BLaER1 treated with 17β-estradiol and CSF1 and Interleukin-3, amounts not matched to agents 10 nM and 100 nM (cell line): Measurements from ENCODE around the gene KCNK18.
A peak's percentile ranks its signal among the peaks of the same experiment; 100 is the strongest.

Source experiments
- H3K27ac ChIP-seq, 11 experiments: shearing (Covaris generic); formaldehyde crosslinking; 2 replicates each; pipeline ENCODE4 v1.8.1; 2022
- H3K27me3 ChIP-seq, 11 experiments: shearing (Covaris generic); formaldehyde crosslinking; 2 replicates each; pipeline ENCODE4 v1.8.1; 2022
- H3K36me3 ChIP-seq, 11 experiments: shearing (Covaris generic); formaldehyde crosslinking; 2 replicates each; pipeline ENCODE4 v1.8.1; 2022
- H3K4me1 ChIP-seq, 10 experiments: shearing (Covaris generic); formaldehyde crosslinking; 2 replicates each; pipeline ENCODE4 v1.8.1; 2022
- H3K4me2 ChIP-seq, 11 experiments: shearing (Covaris generic); formaldehyde crosslinking; 2 replicates each; pipeline ENCODE4 v1.8.1; 2022
- H3K4me3 ChIP-seq, 10 experiments: shearing (Covaris generic); formaldehyde crosslinking; 2 replicates each; pipeline ENCODE4 v1.8.1; 2022
- H3K9ac ChIP-seq, 11 experiments: shearing (Covaris generic); formaldehyde crosslinking; 2 replicates each; pipeline ENCODE4 v1.8.1; 2022
- H3K9me3 ChIP-seq, 11 experiments: shearing (Covaris generic); formaldehyde crosslinking; replicated peaks in 1 of 11; 2 replicates each; pipeline ENCODE4 v1.8.1; 2022
- H4K20me1 ChIP-seq, 11 experiments: shearing (Covaris generic); formaldehyde crosslinking; 2 replicates each; pipeline ENCODE4 v1.8.1; 2022
- Cebpa-rat ChIP-seq, 11 experiments: shearing (Covaris generic); IDR thresholded peaks; 2 replicates each; pipeline ENCODE4 v1.8.1; 2022

The KCNK18 gene

DNA sequence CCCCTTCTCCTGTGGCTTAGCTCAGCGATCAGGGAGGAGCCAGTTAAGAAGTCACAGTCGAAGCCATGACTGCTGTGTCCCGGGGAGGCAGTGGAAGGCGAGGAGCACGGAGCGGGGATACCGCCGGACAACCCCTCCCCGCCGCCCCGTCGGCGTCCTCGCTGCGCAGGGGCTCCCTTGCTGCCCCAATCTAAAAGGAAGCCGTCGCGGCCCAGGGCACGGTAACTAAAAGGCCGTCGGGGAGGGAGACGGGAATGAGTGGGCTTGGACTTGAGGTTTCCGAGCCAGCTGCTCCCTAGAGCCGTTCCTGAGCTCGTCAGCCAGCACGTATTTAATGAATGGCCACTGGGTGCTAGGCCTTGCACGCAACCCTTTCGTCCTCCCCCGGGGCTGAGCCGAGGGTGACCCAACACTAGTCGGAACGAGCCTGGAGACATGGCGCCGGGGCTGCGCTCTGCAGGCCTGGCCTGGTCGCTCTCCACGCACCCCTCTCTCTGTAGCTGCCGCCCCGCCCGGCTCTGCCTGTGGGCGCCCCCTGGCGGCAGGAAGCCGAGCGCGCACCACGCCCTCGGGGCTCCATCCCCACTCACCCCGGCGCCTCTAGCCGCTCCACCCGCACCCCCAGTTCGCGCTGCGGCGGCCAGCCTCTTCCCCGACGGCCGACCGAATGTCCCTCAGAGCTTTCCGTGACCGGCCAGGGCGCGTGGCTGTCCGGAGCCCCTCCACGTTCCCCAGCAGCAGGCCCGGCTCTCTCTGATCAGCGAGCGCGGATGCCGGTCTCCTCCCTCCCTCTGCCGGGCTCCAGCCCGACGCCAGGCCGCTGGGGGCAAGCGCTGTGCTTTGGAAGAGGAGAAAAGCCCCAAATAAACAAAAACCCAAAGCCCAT lies 29.3 kb upstream of the KCNK18 start:
- Histone ChIP-seq H3K27ac (no peak overlapping the region), H3K4me3 (no peak overlapping the region), H3K36me3 (no peaks in the 10 kb centered on the region), H3K9ac (no peak overlapping the region), H3K4me2 (no peak overlapping the region), H3K27me3 (peaks cover 76 to 91% (median 79%) of the 10 kb centered on the region in 11 experiments), H3K9me3 (peaks cover 4 to 15% (median 8%) of the 10 kb centered on the region in 11 experiments; a peak in 12 of 22 replicates), H4K20me1 (peaks cover 0 to 45% (median 16%) of the 10 kb centered on the region in 11 experiments; a peak in 12 of 22 replicates), H3K4me1 (peaks cover 0 to 22% (median 16%) of the 10 kb centered on the region in 10 experiments; a peak in 16 of 20 replicates)
- no peak for TF ChIP-seq Cebpa-rat (IDR thresholded peaks at IDR 0.05)

DNA sequence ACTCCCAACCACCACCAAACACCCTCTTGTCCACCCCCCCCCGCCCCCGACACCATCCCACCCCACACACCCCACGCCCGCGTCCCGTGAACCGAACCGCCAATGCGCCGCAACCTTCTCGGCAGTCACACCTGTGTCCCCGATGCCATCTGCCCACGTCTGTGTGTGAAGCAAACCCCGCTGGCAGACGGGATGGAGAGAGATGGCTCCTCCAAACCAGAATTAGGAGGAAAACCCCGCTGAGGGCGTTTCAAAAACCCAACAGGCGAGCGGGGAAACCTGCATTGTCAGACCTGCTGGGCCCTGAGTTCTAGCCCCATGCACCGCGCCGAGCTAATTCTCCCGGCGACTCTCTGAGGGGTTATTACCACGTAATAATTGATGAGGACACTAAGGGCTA lies 28.6 kb upstream of the KCNK18 start:
- H3K9me3 ChIP-seq = peaks cover 0 to 8% (median under 1%) of the 10 kb centered on the region in 11 experiments; a peak in 9 of 22 replicates
- no peak overlapping the region for H3K9ac ChIP-seq
- TF ChIP-seq Cebpa-rat (IDR thresholded peaks at IDR 0.05) = no peak
- peaks cover 0 to 38% (median 16%) of the 10 kb centered on the region in 11 experiments; a peak in 12 of 22 replicates for H4K20me1 ChIP-seq
- no peak overlapping the region for H3K27ac ChIP-seq
- H3K36me3 ChIP-seq = no peaks in the 10 kb centered on the region
- peaks cover 69 to 84% (median 72%) of the 10 kb centered on the region in 11 experiments for H3K27me3 ChIP-seq
- H3K4me2 ChIP-seq = no peak overlapping the region
- H3K4me1 ChIP-seq = peaks cover 0 to 22% (median 16%) of the 10 kb centered on the region in 10 experiments; a peak in 16 of 20 replicates
- H3K4me3 ChIP-seq = no peak overlapping the region

DNA sequence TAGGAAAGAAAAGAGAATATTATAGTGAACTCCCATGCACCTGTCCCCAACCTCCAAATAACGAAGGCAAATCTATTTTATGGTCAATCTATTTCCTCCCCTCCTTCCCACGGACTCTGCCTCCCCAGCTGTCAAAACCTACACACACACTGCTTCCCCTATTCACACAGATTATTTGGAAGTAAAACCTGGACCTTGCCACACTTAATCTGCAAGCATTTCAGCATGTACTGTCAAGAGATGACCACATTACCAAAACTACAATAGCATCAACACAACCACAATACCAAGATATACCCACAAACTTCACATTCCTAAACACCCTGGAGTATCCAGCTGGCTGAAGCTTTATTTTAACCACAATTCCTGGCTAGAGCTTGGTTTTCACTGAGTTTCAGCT lies 27.8 kb upstream of the KCNK18 start:
- Histone ChIP-seq H3K4me2 (no peak overlapping the region), H3K27me3 (peaks cover 62 to 77% (median 64%) of the 10 kb centered on the region in 11 experiments), H3K27ac (no peak overlapping the region), H3K36me3 (no peaks in the 10 kb centered on the region), H4K20me1 (peaks cover 0 to 41% (median 16%) of the 10 kb centered on the region in 11 experiments; a peak in 12 of 22 replicates), H3K9me3 (peaks cover 0 to 7% (median 0%) of the 10 kb centered on the region in 11 experiments; a peak in 2 of 22 replicates), H3K9ac (no peak overlapping the region), H3K4me1 (peaks cover 6 to 29% (median 22%) of the 10 kb centered on the region in 10 experiments; a peak in 19 of 20 replicates), H3K4me3 (no peak overlapping the region)
- TF ChIP-seq Cebpa-rat (IDR thresholded peaks at IDR 0.05) = no peak

DNA sequence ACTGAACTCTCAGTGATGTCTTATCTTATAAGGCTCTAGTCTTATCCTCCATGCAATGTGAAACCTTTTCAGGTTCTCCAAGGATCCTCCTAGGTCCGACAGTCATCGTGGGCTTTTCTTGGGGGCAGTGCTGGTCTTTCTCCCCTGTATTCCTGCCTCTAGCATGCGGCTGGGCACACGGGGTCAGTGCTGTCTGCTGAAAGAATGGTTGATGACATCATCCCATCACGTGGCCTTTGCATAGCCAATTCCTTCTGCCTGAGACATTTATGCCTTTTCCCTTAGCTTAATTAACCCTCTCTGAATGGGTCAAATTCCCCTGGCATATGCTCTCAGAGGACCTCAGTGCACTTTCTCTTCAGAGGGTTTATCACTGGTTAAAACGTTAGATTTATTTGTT lies 27.0 kb upstream of the KCNK18 start:
- no peaks in the 10 kb centered on the region for H3K36me3 ChIP-seq
- peaks cover 54 to 69% (median 57%) of the 10 kb centered on the region in 11 experiments for H3K27me3 ChIP-seq
- no peak overlapping the region for H3K9ac ChIP-seq
- H3K4me2 ChIP-seq = no peak overlapping the region
- H3K4me3 ChIP-seq = no peak overlapping the region
- H4K20me1 ChIP-seq = peaks cover 0 to 36% (median 14%) of the 10 kb centered on the region in 11 experiments; a peak in 12 of 22 replicates
- TF ChIP-seq Cebpa-rat (IDR thresholded peaks at IDR 0.05) = no peak
- peaks cover 0 to 7% (median 0%) of the 10 kb centered on the region in 11 experiments; a peak in 2 of 22 replicates for H3K9me3 ChIP-seq
- H3K4me1 ChIP-seq = peaks cover 10 to 28% (median 22%) of the 10 kb centered on the region in 10 experiments; a peak in 19 of 20 replicates
- no peak overlapping the region for H3K27ac ChIP-seq

DNA sequence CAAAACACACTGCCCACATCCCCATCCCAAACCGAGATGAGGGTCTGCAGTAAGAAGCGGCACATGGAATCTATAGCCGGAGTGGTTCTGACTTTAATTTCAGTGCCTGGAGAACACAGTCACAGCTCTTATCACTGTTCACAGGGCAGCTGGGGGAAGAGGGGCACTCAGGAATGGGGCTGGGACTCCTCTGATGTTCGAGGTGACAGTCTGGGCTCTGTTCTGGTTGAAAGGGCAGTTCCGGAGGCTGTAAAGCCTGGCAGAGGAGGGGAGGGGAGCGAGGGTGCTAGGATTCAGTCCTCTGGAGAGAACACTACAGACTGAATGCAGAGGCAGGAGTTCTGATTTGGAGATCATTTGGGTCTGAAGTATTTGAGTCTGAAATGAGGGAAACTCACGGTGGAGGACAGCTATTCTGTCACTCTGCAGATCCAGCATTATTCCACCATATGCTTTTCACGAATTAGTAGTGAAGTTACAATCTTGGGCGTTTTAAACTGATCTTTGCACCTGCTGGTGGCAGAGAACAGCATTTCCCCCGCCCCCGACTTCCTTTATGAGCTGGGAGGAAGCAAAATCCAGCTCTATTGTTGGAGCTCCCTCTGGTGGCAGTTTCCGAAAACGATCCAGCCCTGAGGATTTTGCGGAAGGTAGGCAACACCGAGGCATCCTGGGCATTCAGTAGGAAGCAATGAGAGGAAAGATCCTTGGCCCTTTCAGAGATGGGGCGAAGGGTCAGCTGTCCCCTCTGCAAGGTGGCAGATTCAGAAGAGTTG lies 22.7 kb upstream of the KCNK18 start:
- Histone ChIP-seq H4K20me1 (0 out of 22 replicates have a peak, but pooled peaks cover 0 to 8% (median 0%) of the 10 kb centered on the region in 11 experiments), H3K4me1 (peaks cover 7 to 23% (median 15%) of the 10 kb centered on the region in 10 experiments; a peak in 18 of 20 replicates), H3K27me3 (peaks cover 11 to 25% (median 13%) of the 10 kb centered on the region in 11 experiments), H3K36me3 (no peaks in the 10 kb centered on the region), H3K9ac (peak overlapping the region; percentile 45 to 73 (median 61); a peak in 19 of 22 replicates), H3K27ac (peak overlapping the region in 5 of 11 experiments; percentile 1 to 21 (median 15); a peak in 2 of 22 replicates), H3K4me2 (peak overlapping the region; percentile 87 to 100 (median 98)), H3K4me3 (peak overlapping the region; percentile 56 to 74 (median 67)), H3K9me3 (no peaks in the 10 kb centered on the region)
- no peak for TF ChIP-seq Cebpa-rat (IDR thresholded peaks at IDR 0.05)

DNA sequence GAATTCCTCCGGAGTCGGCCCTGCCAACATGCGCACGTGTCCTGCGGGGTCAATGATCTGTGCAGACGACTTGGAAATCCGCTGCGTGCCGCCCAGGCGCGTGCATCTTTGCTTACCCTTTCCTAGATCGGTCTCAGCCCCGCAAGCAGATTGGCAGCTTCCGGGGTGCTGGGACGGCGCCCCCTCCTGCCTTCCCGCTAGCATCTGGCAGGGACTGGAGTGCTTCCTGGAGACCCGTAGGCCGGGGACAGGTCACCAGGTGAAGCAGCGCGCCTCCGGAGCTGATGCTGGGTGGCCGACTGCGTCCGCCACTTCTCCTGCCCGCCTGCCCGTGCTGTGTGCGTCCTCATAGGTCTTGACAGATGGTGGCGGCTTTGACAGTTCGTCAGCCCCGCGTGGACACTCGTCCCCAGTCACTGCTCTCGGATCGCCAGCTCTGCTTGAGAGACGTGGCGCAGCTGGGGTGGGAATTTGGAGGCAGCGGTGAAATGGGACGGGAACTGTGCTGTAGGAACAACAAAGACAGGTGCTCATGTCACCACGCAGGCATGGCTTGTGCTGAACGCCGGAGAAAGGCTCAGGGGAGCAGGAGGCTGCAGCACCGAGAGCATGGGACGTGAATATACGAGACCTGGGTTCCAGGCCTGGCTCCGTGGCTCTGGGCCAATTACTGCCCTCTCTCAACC lies 21.9 kb upstream of the KCNK18 start:
- Histone ChIP-seq H3K27me3 (peaks cover 4 to 18% (median 6%) of the 10 kb centered on the region in 11 experiments), H3K4me1 (peaks cover 7 to 23% (median 15%) of the 10 kb centered on the region in 10 experiments; a peak in 18 of 20 replicates), H4K20me1 (0 out of 22 replicates have a peak, but pooled peaks cover 0 to 8% (median 0%) of the 10 kb centered on the region in 11 experiments), H3K36me3 (no peaks in the 10 kb centered on the region), H3K9me3 (no peaks in the 10 kb centered on the region), H3K4me3 (peak overlapping the region; percentile 56 to 74 (median 67)), H3K4me2 (peak overlapping the region; percentile 87 to 100 (median 98)), H3K27ac (peak overlapping the region in 6 of 11 experiments; percentile 1 to 25 (median 17); a peak in 5 of 22 replicates), H3K9ac (peak overlapping the region; percentile 45 to 73 (median 61); a peak in 20 of 22 replicates)
- no peak for TF ChIP-seq Cebpa-rat (IDR thresholded peaks at IDR 0.05)

DNA sequence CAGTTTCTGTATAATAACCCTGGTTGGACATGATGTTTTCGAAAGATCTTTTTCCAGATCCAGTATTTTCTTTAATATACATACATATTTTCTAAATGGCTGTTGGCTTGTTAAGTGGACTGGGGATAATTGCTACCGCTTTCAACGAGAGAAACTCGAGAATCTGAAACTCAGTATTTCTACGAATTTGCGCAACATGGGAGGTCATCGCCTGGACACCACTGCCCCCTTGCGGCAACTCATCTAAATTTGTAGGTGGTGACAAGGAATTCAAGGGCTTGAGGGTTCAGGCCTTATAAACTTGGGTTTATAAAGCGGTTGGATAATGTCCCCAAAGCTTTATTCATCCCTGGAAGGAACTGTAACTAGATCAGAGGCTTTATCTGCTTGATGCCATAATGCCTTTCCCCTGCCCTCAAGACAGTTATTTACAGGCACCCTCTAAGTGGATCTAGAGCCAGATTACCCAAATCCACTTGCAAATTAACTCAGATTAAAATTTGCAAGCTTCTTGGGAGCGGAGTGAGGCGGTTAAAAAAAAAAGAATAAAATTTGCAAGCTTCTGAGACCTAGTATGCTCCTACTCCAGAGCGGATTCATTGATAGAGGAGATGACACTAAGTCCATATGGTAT lies 21.3 kb upstream of the KCNK18 start:
- peak overlapping the region; percentile 87 to 100 (median 98) for H3K4me2 ChIP-seq
- H3K4me1 ChIP-seq = peaks cover 7 to 23% (median 15%) of the 10 kb centered on the region in 10 experiments; a peak in 18 of 20 replicates
- H4K20me1 ChIP-seq = 0 out of 22 replicates have a peak, but pooled peaks cover 0 to 8% (median 0%) of the 10 kb centered on the region in 11 experiments
- peak; percentile 47 to 93 (median 83); a peak in 19 of 22 replicates for TF ChIP-seq Cebpa-rat (IDR thresholded peaks at IDR 0.05)
- no peaks in the 10 kb centered on the region for H3K9me3 ChIP-seq
- peaks cover 0 to 12% (median 0%) of the 10 kb centered on the region in 11 experiments; a peak in 4 of 22 replicates for H3K27me3 ChIP-seq
- no peaks in the 10 kb centered on the region for H3K36me3 ChIP-seq
- no peak overlapping the region for H3K27ac ChIP-seq
- H3K9ac ChIP-seq = peak overlapping the region in 9 of 11 experiments; percentile 45 to 73 (median 64); a peak in 17 of 22 replicates
- peak overlapping the region; percentile 56 to 74 (median 67) for H3K4me3 ChIP-seq
